Spleen (tissue), 11 donors: Measurements from ENCODE around the gene RNF208. TPM values are rescaled to one million over a fixed set of nuclear protein-coding genes. Genes with fewer than 3 reads are reported as not detected.

ENCODE experiments used
- DNase-seq: peaks from one replicate; pipeline ENCODE4 v3.0.0-alpha.2; 2020
- H3K27ac ChIP-seq, 8 donors: fragments of 200-600 bp; sonication (generic) in 7 of 8; 1 replicate in 4 of 8; 2 replicates in 4 of 8; pipeline versions ENCODE4 v1.5.0 to v1.8.0; 2016 to 2021; ENCODE audit warnings: inconsistent platforms in 4 of 8, mild to moderate bottlenecking in 4 of 8, moderate library complexity in 1 of 8
- H3K27me3 ChIP-seq, 7 donors: fragments of 200-600 bp; sonication (generic) in 6 of 7; replicated peaks in 1 of 7; 1 replicate in 4 of 7; 2 replicates in 3 of 7; pipeline versions ENCODE4 v1.5.0 to v1.8.0; 2016 to 2021; ENCODE audit warnings: inconsistent platforms in 3 of 7, mild to moderate bottlenecking in 1 of 7
- H3K36me3 ChIP-seq, 6 donors: fragments of 200-600 bp; sonication (generic) in 5 of 6; 1 replicate in 4 of 6; 2 replicates in 2 of 6; pipeline versions ENCODE4 v1.5.0 to v1.8.0; 2016 to 2021; ENCODE audit warnings: inconsistent platforms in 2 of 6
- H3K4me1 ChIP-seq, 6 donors: fragments of 200-600 bp; sonication (generic) in 5 of 6; 1 replicate in 3 of 6; 2 replicates in 3 of 6; pipeline versions ENCODE4 v1.5.0 to v1.8.0; 2016 to 2021; ENCODE audit warnings: inconsistent platforms in 3 of 6
- H3K4me3 ChIP-seq, 8 donors: fragments of 200-600 bp; sonication (generic) in 7 of 8; 1 replicate in 4 of 8; 2 replicates in 4 of 8; pipeline versions ENCODE4 v1.5.0 to v1.8.0; 2016 to 2021; ENCODE audit warnings: inconsistent platforms in 4 of 8, mild to moderate bottlenecking in 4 of 8, moderate library complexity in 2 of 8
- H3K9me3 ChIP-seq, 8 donors: fragments of 200-600 bp; sonication (generic) in 7 of 8; 1 replicate in 4 of 8; 2 replicates in 4 of 8; pipeline versions ENCODE4 v1.5.0 to v1.8.0; 2016 to 2021; ENCODE audit warnings: inconsistent platforms in 4 of 8
- POLR2A ChIP-seq, 3 donors: fragments of 450-650 bp; IDR thresholded peaks; one replicate each; pipeline ENCODE4 v1.5.1; 2017; ENCODE audit warnings: antibody characterized with exemption in 3 of 3, mild to moderate bottlenecking in 1 of 3
- POLR2AphosphoS5 ChIP-seq, 3 donors: sonication (generic); formaldehyde crosslinking; IDR thresholded peaks; one replicate each; pipeline ENCODE4 v1.5.1; 2017; ENCODE audit warnings: antibody characterized with exemption in 3 of 3
- WGBS, 5 donors: extraction: QIAGEN DNeasy Blood & Tissue Kit in 3 of 5; methylation state at CpG; one replicate each; pipeline versions ENCODE4 v1.1.5 to v1.1.7; 2013 to 2018; 5-methylcytosine and 5-hydroxymethylcytosine counted together
- intact Hi-C: fragments of 100-400 bp; cut with DNase I; formaldehyde crosslinking; loops from one replicate; pipeline ENCODE4 v1.15.0; 2023; ENCODE audit warnings: low total_unique reads
- polyA plus RNA-seq, 3 donors: library from polyadenylated mRNA; stranded (reverse); fragments of 200-250 nt; gene quantifications; one replicate each; pipeline ENCODE4 v1.2.1, GENCODE V29; 2013
- total RNA-seq, 7 donors: library from RNA; depleted of rRNA in 3 of 7; stranded (reverse); fragments of >200 nt in 3 of 7; fragmentation: NEBNext Ultra II Directional in 4 of 7; extraction: Animal tissue kit (Norgen Biotek cat#: 25700) in 4 of 7; gene quantifications; one replicate each; pipeline versions ENCODE4 v1.1.0 to v1.2.1, GENCODE V29; 2016 to 2021
- TF ChIP-seq, protein P1 (sequence below), 11 experiments: fragments of 200-600 bp in 7 of 11; fragments of 450-650 bp in 4 of 11; sonication (generic) in 4 of 11; IDR thresholded peaks in 8 of 11; conservative IDR thresholded peaks in 3 of 11; 1 replicate in 7 of 11; 2 replicates in 4 of 11; pipeline versions ENCODE4 v1.4.0 to v1.8.0; 2016 to 2021; ENCODE audit warnings: antibody characterized with exemption in 11 of 11, inconsistent platforms in 4 of 11, mild to moderate bottlenecking in 1 of 11
- donor health status: healthy with polysubstance abuse.
- donor health status: DM: no; HTN: no; CAD: no; lungs with moderate emphysema.
- donor health status: DM: no; HTN: no; CAD: no.
- donor health status: Bipolar disorder and iron deficiency.
- donor health status: healthy.
- donor health status: DM: no; HTN: no; CAD: no.
- donor health status: DM: yes; HTN: yes; CAD: no.

Gene RNF208
- total and polyA plus RNA-seq, 10 donors: 1.2 to 6.2 (median 2.7) TPM

DNA sequence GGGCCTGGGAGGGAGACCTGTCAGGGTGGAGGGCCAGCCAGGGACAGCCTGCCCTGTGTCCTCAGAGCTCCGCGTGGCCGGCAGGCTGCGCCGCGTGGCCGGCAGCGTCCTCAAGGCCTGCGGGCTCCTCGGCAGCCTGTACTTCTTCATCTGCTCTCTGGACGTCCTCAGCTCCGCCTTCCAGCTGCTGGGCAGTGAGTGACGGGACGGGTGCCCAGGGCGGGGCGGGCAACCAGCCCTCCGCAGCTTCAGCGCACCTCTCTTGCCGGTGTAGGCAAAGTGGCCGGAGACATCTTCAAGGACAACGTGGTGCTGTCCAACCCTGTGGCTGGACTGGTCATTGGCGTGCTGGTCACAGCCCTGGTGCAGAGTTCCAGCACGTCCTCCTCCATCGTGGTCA lies 10.5 kb upstream of the RNF208 start:
- DNase-seq: no peak
- intact Hi-C loops: no loop called here
- no peaks in the 10 kb centered on the region for H3K36me3 ChIP-seq
- WGBS, 5 donors: 69 to 84% (median 77%) methylated on average over 7 to 24 of the region's 24 CpGs
- H3K27ac ChIP-seq: no peak overlapping the region
- H3K4me1 ChIP-seq: peaks cover 11 to 38% (median 33%) of the 10 kb centered on the region in 6 donors
- no peaks in the 10 kb centered on the region for H3K9me3 ChIP-seq
- no peak overlapping the region for H3K4me3 ChIP-seq
- TF ChIP-seq, protein P1, sequence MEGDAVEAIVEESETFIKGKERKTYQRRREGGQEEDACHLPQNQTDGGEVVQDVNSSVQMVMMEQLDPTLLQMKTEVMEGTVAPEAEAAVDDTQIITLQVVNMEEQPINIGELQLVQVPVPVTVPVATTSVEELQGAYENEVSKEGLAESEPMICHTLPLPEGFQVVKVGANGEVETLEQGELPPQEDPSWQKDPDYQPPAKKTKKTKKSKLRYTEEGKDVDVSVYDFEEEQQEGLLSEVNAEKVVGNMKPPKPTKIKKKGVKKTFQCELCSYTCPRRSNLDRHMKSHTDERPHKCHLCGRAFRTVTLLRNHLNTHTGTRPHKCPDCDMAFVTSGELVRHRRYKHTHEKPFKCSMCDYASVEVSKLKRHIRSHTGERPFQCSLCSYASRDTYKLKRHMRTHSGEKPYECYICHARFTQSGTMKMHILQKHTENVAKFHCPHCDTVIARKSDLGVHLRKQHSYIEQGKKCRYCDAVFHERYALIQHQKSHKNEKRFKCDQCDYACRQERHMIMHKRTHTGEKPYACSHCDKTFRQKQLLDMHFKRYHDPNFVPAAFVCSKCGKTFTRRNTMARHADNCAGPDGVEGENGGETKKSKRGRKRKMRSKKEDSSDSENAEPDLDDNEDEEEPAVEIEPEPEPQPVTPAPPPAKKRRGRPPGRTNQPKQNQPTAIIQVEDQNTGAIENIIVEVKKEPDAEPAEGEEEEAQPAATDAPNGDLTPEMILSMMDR (IDR thresholded peaks at IDR 0.05 in 8 of 11, conservative IDR thresholded peaks at IDR 0.05 in 3 of 11): no peak
- TF ChIP-seq POLR2A (IDR thresholded peaks at IDR 0.05) (no peak), POLR2AphosphoS5 (IDR thresholded peaks at IDR 0.05) (no peak)
- peaks cover 0 to 83% (median 45%) of the 10 kb centered on the region in 7 donors for H3K27me3 ChIP-seq

- DNase-seq: no peak
- H3K27me3 ChIP-seq: peaks cover 0 to 87% (median 45%) of the 10 kb centered on the region in 7 donors
- peaks cover 11 to 38% (median 34%) of the 10 kb centered on the region in 6 donors for H3K4me1 ChIP-seq
- no peaks in the 10 kb centered on the region for H3K36me3 ChIP-seq
- 59 to 89% (median 75%) methylated on average over 5 to 10 of the region's 10 CpGs for WGBS, 5 donors
- intact Hi-C loops: no loop called here
- no peak overlapping the region for H3K27ac ChIP-seq
- H3K4me3 ChIP-seq: no peak overlapping the region
- TF ChIP-seq POLR2A (IDR thresholded peaks at IDR 0.05) (no peak), POLR2AphosphoS5 (IDR thresholded peaks at IDR 0.05) (no peak)
- TF ChIP-seq, protein P1 (IDR thresholded peaks at IDR 0.05 in 8 of 11, conservative IDR thresholded peaks at IDR 0.05 in 3 of 11): no peak
- H3K9me3 ChIP-seq: no peaks in the 10 kb centered on the region
Measured at GRCh38 chr9:137232101-137232500, 10.1 kb upstream of the RNF208 start.

GRCh38 chr9:137231372-137232039 lies 9.5 kb upstream of the RNF208 start:
- TF ChIP-seq POLR2A (IDR thresholded peaks at IDR 0.05): no peak
- TF ChIP-seq, protein P1 (IDR thresholded peaks at IDR 0.05 in 8 of 11, conservative IDR thresholded peaks at IDR 0.05 in 3 of 11): no peak
- no peak for TF ChIP-seq POLR2AphosphoS5 (IDR thresholded peaks at IDR 0.05)
- H3K27ac ChIP-seq: no peak overlapping the region
- H3K9me3 ChIP-seq: no peaks in the 10 kb centered on the region
- H3K4me3 ChIP-seq: no peak overlapping the region
- 83 to 93% (median 84%) methylated on average over 13 to 23 of the region's 23 CpGs for WGBS, 5 donors
- H3K36me3 ChIP-seq: no peaks in the 10 kb centered on the region
- intact Hi-C loops: no loop called here
- H3K4me1 ChIP-seq: peaks cover 10 to 34% (median 28%) of the 10 kb centered on the region in 6 donors
- DNase-seq: no peak
- peaks cover 0 to 92% (median 45%) of the 10 kb centered on the region in 7 donors for H3K27me3 ChIP-seq

- no peak for DNase-seq
- intact Hi-C loops: no loop called here
Measured at GRCh38 chr9:137230705-137231371, 8.8 kb upstream of the RNF208 start, which contains the start of gene SLC34A3. Gene SLC34A3 (plus strand): TSS chr9:137230901. CDS start chr9:137231703, 802 bp downstream.

More at GRCh38 chr9:137230705-137231371, 8.8 kb upstream of the RNF208 start, which contains the start of gene SLC34A3:
- TF ChIP-seq POLR2AphosphoS5 (IDR thresholded peaks at IDR 0.05) (no peak), POLR2A (IDR thresholded peaks at IDR 0.05) (no peak)
- TF ChIP-seq, protein P1 (IDR thresholded peaks at IDR 0.05 in 8 of 11, conservative IDR thresholded peaks at IDR 0.05 in 3 of 11): no peak
- Histone ChIP-seq H3K36me3 (no peaks in the 10 kb centered on the region), H3K4me1 (peaks cover 5 to 27% (median 22%) of the 10 kb centered on the region in 6 donors), H3K9me3 (no peaks in the 10 kb centered on the region), H3K27ac (no peak within 1 kb of the TSS), H3K4me3 (no peak within 1 kb of the TSS), H3K27me3 (peaks cover 0 to 91% (median 45%) of the 10 kb centered on the region in 7 donors)
- WGBS, 5 donors: 62 to 83% (median 76%) methylated on average over 9 to 14 of the region's 14 CpGs
